Mesothelial cell of epicardium (in vitro differentiated cells): ENCODE results near the gene ATAD2B. TPM values are rescaled to one million over a fixed set of nuclear protein-coding genes. Genes with fewer than 3 reads are reported as not detected.

Experiments used
- DNase-seq, 2 experiments: peaks; one replicate each; pipeline ENCODE4 v3.0.0; 2021; ENCODE audit warnings: low spot score in 2 of 2; ENCODE audit not compliant: unreplicated experiment in 2 of 2
- H3K27ac Mint-ChIP-seq: 2 replicates; pipeline ENCODE4 v1.8.0; 2021; ENCODE audit warnings: mixed read lengths
- H3K27me3 Mint-ChIP-seq: 2 replicates; pipeline ENCODE4 v1.8.0; 2021; ENCODE audit warnings: low read depth, mixed read lengths
- H3K36me3 Mint-ChIP-seq: 2 replicates; pipeline ENCODE4 v1.8.0; 2021; ENCODE audit warnings: mixed read lengths
- H3K4me1 Mint-ChIP-seq: 2 replicates; pipeline ENCODE4 v1.8.0; 2021; ENCODE audit warnings: mixed read lengths
- H3K4me3 Mint-ChIP-seq: 2 replicates; pipeline ENCODE4 v1.8.0; 2021; ENCODE audit warnings: mild to moderate bottlenecking, moderate library complexity, mixed read lengths
- H3K9me3 Mint-ChIP-seq: 2 replicates; pipeline ENCODE4 v1.8.0; 2021; ENCODE audit warnings: mixed read lengths
- total RNA-seq: library from RNA; stranded (reverse); gene quantifications from 3 replicates; pipeline ENCODE4 v1.2.1, GENCODE V29; 2021
- TF ChIP-seq, protein P1 (sequence below): fragments of 200-600 bp; sonication (generic); IDR thresholded peaks from one replicate; pipeline ENCODE4 v1.5.0; 2021; ENCODE audit warnings: antibody characterized with exemption; ENCODE audit not compliant: unreplicated experiment

Gene ATAD2B
- total RNA-seq, 1 donor from 2014 or later = 35.6 TPM

DNA sequence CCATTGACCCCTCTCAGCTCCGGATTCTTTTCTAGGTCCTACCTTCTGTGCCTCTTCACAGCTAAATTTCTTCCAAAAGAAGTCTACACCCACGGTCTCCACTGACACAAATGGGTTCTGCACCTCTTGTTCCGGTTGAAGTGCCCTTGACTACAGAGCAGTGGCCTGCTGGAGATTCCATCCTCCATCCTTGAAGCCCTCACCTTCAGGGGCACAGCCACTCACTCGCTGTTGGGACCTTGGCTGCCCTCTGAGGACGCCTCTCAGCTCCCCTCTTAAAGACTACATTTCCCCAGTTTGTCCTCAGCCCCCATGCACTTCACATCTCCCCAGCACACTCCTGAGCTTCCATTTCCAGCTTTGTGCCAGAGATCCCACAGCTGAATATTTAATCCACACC lies 226.3 kb downstream of the ATAD2B start:
- H3K4me1 Mint-ChIP-seq = peaks cover 6% of the 10 kb centered on the region
- peaks cover 10% of the 10 kb centered on the region for H3K9me3 Mint-ChIP-seq
- peaks cover 36% of the 10 kb centered on the region for H3K36me3 Mint-ChIP-seq
- DNase-seq = no peak
- TF ChIP-seq, protein P1, sequence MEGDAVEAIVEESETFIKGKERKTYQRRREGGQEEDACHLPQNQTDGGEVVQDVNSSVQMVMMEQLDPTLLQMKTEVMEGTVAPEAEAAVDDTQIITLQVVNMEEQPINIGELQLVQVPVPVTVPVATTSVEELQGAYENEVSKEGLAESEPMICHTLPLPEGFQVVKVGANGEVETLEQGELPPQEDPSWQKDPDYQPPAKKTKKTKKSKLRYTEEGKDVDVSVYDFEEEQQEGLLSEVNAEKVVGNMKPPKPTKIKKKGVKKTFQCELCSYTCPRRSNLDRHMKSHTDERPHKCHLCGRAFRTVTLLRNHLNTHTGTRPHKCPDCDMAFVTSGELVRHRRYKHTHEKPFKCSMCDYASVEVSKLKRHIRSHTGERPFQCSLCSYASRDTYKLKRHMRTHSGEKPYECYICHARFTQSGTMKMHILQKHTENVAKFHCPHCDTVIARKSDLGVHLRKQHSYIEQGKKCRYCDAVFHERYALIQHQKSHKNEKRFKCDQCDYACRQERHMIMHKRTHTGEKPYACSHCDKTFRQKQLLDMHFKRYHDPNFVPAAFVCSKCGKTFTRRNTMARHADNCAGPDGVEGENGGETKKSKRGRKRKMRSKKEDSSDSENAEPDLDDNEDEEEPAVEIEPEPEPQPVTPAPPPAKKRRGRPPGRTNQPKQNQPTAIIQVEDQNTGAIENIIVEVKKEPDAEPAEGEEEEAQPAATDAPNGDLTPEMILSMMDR = no peak
- H3K4me3 Mint-ChIP-seq = no peak overlapping the region
- no peaks in the 10 kb centered on the region for H3K27me3 Mint-ChIP-seq
- H3K27ac Mint-ChIP-seq = no peak overlapping the region

DNA sequence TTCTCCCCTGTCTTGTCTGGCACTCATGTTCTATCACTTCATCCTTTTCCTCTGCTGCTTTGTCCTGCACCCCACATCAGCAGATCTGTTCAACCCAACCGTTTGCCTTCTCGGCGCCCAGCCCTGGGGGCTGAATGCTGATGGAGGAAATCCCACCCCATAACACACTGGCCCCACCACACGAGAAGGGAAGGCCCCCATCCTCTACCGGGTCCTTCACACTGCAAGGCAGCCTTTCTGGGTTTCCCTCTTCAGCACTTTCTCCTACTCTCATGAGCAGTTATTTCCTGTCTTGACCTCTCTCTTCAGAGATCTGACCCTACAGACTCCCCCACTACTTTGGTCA lies 227.4 kb downstream of the ATAD2B start:
- Mint-ChIP-seq H3K27ac (peak overlapping the region; percentile 35), H3K27me3 (no peaks in the 10 kb centered on the region), H3K9me3 (peaks cover 10% of the 10 kb centered on the region), H3K4me1 (peaks cover 6% of the 10 kb centered on the region), H3K36me3 (peaks cover 35% of the 10 kb centered on the region), H3K4me3 (no peak overlapping the region)
- DNase-seq = no peak
- TF ChIP-seq, protein P1 = no peak

DNA sequence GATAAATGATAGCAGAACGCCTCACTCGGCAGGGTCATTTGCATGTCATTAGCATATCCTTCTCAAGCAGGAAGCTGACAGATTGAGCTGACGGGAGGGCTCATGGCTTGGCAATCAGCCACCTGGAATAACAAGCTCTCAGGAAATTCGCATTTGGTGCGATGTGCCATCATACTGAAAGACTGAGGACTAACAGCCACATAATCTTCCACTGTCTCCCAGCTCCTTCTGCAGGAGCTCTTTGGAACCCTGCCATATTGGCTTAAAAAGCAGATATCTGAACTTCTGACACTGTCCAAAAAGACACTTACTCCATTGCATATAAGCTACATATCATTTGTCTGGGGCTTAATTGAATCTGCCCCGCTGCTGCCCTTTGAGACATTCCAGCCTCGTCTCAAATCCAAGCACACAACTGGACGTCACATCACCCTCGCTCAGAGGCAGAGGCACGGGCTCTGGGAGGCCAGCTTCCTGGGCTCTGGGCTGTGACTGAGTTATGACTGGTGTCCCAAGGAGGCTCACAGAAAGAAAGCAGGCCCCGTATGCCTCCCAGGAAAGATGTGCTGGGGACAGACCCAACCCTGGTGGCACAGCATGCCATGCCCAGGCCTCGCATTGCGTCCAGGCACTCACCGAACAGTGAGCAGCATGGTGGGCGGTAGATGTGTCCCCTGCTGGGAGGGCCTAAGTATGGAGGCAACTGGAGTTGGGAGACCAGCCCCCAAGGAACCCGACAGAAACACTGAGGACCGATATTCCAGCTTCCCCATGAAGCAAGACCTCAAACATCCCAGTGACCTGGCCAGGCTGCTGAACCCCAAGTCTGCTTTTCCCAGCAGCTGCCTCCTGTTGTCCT lies 228.0 kb downstream of the ATAD2B start:
- peaks cover 6% of the 10 kb centered on the region for H3K4me1 Mint-ChIP-seq
- no peak overlapping the region for H3K4me3 Mint-ChIP-seq
- DNase-seq = no peak
- peaks cover 10% of the 10 kb centered on the region for H3K9me3 Mint-ChIP-seq
- no peaks in the 10 kb centered on the region for H3K27me3 Mint-ChIP-seq
- H3K36me3 Mint-ChIP-seq = peaks cover 39% of the 10 kb centered on the region
- TF ChIP-seq, protein P1 = no peak
- H3K27ac Mint-ChIP-seq = no peak overlapping the region

Other genes starting within 250 kb of the ATAD2B start
- 21.0 to 23.0 TPM (median 22.1 TPM) in 3 replicates for gene UBXN2A, start 13.3 kb upstream of the ATAD2B start, total RNA-seq
- 0.16 to 0.84 TPM (median 0.31 TPM) in 3 replicates for gene MFSD2B, start 83.0 kb upstream of the ATAD2B start, total RNA-seq
- gene WDCP, start 120.3 kb upstream of the ATAD2B start, total RNA-seq = 16.0 to 21.0 TPM (median 17.9 TPM) in 3 replicates
- gene FKBP1B, start 122.6 kb upstream of the ATAD2B start, total RNA-seq = 14.6 to 18.0 TPM (median 16.9 TPM) in 3 replicates
- gene SF3B6, start 149.2 kb upstream of the ATAD2B start, total RNA-seq = 85.3 to 93.9 TPM (median 88.5 TPM) in 3 replicates
- 40.2 to 43.8 TPM (median 41.4 TPM) in 3 replicates for gene TP53I3, start 157.7 kb upstream of the ATAD2B start, total RNA-seq
- 1.2 to 1.6 TPM (median 1.3 TPM) in 3 replicates for gene PFN4, start 196.2 kb upstream of the ATAD2B start, total RNA-seq
- 32.9 to 38.0 TPM (median 33.0 TPM) in 3 replicates for gene FAM228B, start 196.3 kb upstream of the ATAD2B start, total RNA-seq
- gene FAM228A, start 247.9 kb upstream of the ATAD2B start, total RNA-seq = 1.1 to 1.4 TPM (median 1.4 TPM) in 3 replicates